ENCODE data around the gene STK32B. TPM values are rescaled to one million over a fixed set of nuclear protein-coding genes. Genes with fewer than 3 reads are reported as not detected.

Gene STK32B
- total RNA-seq, 1 donor: 5.3 TPM

DNA sequence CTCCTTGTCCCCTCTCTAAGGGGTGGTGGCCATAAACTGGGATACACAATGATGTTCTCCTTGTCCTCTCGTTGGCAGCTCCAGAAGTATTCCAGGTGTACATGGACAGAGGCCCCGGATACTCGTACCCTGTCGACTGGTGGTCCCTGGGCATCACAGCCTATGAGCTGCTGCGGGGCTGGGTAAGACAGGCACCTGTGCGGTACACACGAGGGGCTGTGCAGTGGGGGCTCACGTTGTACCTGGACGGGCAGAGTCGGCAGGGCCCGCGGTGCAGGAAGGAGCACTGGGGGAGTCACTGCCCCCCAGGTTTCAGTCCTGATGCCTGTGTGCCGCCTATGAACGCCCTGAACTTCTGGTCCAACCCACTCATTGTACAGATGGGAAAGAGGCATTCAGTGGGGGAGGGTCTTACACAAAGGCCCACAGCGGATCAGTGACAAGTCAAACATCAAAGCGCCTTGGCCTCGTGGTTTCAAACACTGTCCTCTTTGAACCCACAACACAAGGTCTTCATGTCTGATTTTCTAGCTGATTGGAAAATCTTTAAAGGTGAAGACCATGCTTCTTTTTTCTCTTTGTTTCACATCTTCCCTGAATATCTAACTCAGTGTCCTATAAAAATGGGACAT, 395.4 kb downstream of the STK32B start:
- no peak overlapping the region for H3K4me3 ChIP-seq (ENCODE audit: low read depth, low read length)
- TF ChIP-seq, protein P1, sequence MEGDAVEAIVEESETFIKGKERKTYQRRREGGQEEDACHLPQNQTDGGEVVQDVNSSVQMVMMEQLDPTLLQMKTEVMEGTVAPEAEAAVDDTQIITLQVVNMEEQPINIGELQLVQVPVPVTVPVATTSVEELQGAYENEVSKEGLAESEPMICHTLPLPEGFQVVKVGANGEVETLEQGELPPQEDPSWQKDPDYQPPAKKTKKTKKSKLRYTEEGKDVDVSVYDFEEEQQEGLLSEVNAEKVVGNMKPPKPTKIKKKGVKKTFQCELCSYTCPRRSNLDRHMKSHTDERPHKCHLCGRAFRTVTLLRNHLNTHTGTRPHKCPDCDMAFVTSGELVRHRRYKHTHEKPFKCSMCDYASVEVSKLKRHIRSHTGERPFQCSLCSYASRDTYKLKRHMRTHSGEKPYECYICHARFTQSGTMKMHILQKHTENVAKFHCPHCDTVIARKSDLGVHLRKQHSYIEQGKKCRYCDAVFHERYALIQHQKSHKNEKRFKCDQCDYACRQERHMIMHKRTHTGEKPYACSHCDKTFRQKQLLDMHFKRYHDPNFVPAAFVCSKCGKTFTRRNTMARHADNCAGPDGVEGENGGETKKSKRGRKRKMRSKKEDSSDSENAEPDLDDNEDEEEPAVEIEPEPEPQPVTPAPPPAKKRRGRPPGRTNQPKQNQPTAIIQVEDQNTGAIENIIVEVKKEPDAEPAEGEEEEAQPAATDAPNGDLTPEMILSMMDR (IDR thresholded peaks at IDR 0.05; ENCODE audit: insufficient read depth, low read length): no peak
- DNase-seq (ENCODE audit: low read depth): no peak

DNA sequence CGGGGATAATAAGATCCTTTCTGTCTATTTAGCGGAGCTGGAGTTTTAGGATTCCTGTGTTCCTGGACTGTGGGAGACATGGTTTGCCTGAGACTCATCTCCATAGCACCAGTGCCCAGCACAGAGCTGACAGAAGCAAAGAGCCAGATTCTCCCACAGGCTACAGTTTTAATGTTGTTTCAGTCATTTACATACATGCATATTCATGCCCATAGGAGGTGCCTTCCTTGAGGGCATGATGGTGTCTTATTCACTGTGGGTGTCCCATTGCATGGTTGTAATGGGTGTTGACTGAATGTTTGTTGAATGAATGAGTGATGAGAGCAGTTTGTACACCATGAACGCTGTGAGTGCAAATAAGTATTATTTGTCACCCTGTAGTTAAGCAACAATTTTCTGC, 396.5 kb downstream of the STK32B start:
- no peak for DNase-seq (ENCODE audit: low read depth)
- TF ChIP-seq, protein P1 (IDR thresholded peaks at IDR 0.05; ENCODE audit: insufficient read depth, low read length): no peak
- no peak overlapping the region for H3K4me3 ChIP-seq (ENCODE audit: low read depth, low read length)

DNA sequence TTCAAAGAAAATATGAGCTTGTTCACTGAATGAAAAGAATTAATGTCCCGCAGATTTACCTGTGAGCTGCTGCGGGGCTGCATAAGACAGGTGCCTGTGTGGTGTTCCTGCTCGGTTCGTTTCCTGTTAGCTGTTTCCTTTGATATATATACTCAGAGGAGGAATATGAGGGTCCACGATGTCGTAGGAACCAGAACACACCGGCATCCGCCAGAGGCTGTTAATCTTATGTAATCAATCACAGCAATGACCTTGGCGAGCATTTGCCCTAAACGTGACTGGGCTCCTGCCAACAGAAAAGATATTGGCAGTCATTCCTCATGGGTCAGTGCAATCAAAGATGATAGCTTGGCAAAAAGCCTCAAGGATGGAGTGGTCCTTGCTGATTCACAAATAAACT, 396.9 kb downstream of the STK32B start:
- H3K4me3 ChIP-seq (ENCODE audit: low read depth, low read length): no peak overlapping the region
- TF ChIP-seq, protein P1 (IDR thresholded peaks at IDR 0.05; ENCODE audit: insufficient read depth, low read length): no peak
- no peak for DNase-seq (ENCODE audit: low read depth)

DNA sequence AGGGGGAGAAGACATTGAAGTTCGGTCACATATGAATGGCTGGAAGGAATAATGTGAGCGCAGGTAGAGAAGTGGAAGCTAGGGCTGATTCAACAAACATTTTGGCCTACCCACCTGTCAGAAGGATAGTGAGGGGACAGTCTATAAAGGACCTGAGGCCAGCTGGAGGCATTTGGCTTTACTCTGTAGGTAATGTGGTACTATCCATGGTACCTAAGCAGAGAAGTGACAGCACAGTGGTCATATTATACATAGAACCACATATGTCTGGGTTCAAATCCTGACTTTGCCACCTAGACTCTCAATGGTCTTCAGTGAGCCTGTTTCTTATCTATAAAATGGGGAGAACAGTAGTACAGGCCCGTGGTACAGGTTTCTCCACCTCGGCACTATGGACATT, 400.0 kb downstream of the STK32B start:
- DNase-seq (ENCODE audit: low read depth): no peak
- H3K4me3 ChIP-seq (ENCODE audit: low read depth, low read length): no peak overlapping the region
- TF ChIP-seq, protein P1 (IDR thresholded peaks at IDR 0.05; ENCODE audit: insufficient read depth, low read length): no peak

DNA sequence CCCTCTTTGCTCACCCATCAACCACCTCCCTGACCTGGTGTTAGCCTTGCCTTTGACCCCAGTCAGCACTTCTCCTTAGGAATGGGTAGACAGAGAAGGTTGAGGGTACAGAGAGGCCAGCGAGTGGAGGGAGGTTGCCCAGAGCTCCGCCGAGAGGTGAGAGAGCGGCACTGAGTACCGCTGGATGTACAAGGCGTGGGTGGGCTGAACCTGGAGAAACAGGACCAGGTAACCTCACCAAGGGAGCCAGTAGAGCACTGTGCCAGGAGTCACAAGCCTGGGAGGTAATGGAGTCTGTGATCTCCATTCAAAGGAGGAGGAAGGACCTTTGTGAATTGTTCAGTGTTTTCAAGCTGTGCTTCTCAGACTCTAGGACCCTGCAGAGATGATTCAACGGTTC, 400.9 kb downstream of the STK32B start:
- H3K4me3 ChIP-seq (ENCODE audit: low read depth, low read length): no peak overlapping the region
- no peak for DNase-seq (ENCODE audit: low read depth)
- TF ChIP-seq, protein P1 (IDR thresholded peaks at IDR 0.05; ENCODE audit: insufficient read depth, low read length): no peak

DNA sequence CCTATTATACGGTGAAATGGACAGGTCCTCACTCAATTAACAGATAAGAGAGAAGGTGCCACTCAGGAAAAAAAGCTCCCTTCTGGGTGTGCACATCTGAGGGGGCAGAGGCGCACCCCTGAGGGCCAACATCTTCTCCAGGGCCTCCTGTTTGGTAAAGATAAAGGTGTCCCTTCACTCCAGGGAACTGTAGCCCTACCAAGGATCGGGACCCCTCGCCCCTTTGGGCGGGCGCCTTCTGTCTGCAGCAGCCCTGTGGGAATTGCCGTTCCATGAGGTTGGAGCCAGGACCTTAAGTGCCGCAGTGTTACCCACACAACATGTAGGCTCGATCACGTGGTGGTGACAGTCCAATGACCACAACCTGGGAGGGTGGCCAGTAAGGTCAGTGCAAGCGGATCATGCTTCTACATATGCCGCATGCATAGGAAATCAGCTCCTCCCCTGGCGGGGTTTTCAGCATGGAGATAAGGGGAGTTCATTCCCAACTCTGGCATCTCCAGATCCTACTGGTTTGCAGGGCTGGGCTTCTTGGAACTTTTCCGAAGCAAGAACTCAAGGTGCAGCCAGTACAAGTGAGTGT, 403.8 kb downstream of the STK32B start:
- TF ChIP-seq, protein P1 (IDR thresholded peaks at IDR 0.05; ENCODE audit: insufficient read depth, low read length): no peak

More for the DNA sequence above, 403.8 kb downstream of the STK32B start:
- no peak overlapping the region for H3K4me3 ChIP-seq (ENCODE audit: low read depth, low read length)
- DNase-seq (ENCODE audit: low read depth): no peak

All from fibroblast of the aortic adventitia (primary cell).